ENCODE data around the gene FBP2. TPM values are rescaled to one million over a fixed set of nuclear protein-coding genes. Genes with fewer than 3 reads are reported as not detected.

FBP2 gene
- total and polyA plus RNA-seq, 2 of the 8 experiments (the other 6 are each of a cell fraction or from before 2014, with no cell fraction given), result not detected

DNA sequence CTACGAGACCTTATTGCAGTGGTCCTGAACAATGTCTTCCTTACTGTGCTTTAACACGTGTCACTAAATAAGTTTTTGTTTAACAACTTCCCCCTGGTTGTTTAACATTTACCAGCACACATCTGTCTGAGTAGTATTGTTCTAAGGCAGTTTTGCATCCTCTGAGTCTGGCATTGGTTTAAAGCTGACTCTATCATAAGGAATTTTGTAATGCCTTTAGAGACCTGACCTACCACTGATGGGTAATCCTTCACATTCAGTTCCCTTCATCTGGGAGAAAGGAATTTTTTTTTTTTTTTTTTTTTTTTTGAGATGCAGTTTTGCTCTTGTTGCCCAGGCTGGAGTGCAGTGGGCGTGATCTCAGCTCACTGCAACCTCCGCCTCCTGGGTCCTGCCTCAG is 58.7 kb downstream of the FBP2 start (continued):
- TF ChIP-seq ZNF274 (IDR thresholded peaks at IDR 0.05; ENCODE audit: borderline replicate concordance, extremely low read depth, low read length) (no peak), CTBP2 (IDR thresholded peaks at IDR 0.05; ENCODE audit: borderline replicate concordance, insufficient read depth, insufficient read length, low read length) (no peak), CEBPB (IDR thresholded peaks at IDR 0.05; ENCODE audit: low read depth, low read length) (no peak), CHD2 (IDR thresholded peaks at IDR 0.05; ENCODE audit: low read length) (no peak), SAP30 (IDR thresholded peaks at IDR 0.05; ENCODE audit: insufficient read depth, insufficient replicate concordance, low read length) (no peak), EGR1 (IDR thresholded peaks at IDR 0.05; ENCODE audit: borderline replicate concordance, low read depth, low read length) (no peak), TCF12 (IDR thresholded peaks at IDR 0.05; ENCODE audit: low read depth, low read length) (no peak)

All from H1 (cell line).